Ovary (tissue), 9 donors: ENCODE data around the gene ELAVL2. TPM values are rescaled to one million over a fixed set of nuclear protein-coding genes. Genes with fewer than 3 reads are reported as not detected.

Source experiments
- DNase-seq, 5 donors: peaks; one replicate each; pipeline ENCODE4 v3.0.0-alpha.2; 2019 to 2020
- H3K27ac ChIP-seq, 2 donors: fragments of 200-600 bp; one replicate each; pipeline versions ENCODE4 v1.5.1 to v1.8.0; 2019 to 2022
- H3K27me3 ChIP-seq: fragments of 200-600 bp; one replicate; pipeline ENCODE4 v1.8.0; 2022
- H3K36me3 ChIP-seq: fragments of 200-600 bp; sonication (generic); one replicate; pipeline ENCODE4 v1.5.1; 2019
- H3K4me1 ChIP-seq: one replicate; pipeline ENCODE4 v1.8.1; 2013; ENCODE audit warnings: mild to moderate bottlenecking, moderate library complexity; ENCODE audit not compliant: insufficient read depth
- H3K4me3 ChIP-seq: fragments of 200-600 bp; sonication (generic); one replicate; pipeline ENCODE4 v1.5.1; 2017
- H3K9me3 ChIP-seq, 2 donors: fragments of 200-600 bp in 1 of 2; sonication (generic) in 1 of 2; one replicate each; pipeline versions ENCODE4 v1.5.1 to v1.8.1; 2013 to 2019; ENCODE audit warnings: mild to moderate bottlenecking in 1 of 2, moderate library complexity in 1 of 2
- CTCF ChIP-seq, 3 donors: fragments of 450-650 bp in 2 of 3; fragments of 200-600 bp in 1 of 3; IDR thresholded peaks; one replicate each; pipeline versions ENCODE4 v1.5.1 to v1.8.0; 2016 to 2022; ENCODE audit warnings: antibody characterized with exemption in 3 of 3, mild to moderate bottlenecking in 1 of 3
- EP300 ChIP-seq: sonication (generic); formaldehyde crosslinking; IDR thresholded peaks from one replicate; pipeline ENCODE4 v1.6.1; 2017; ENCODE audit warnings: antibody characterized with exemption
- POLR2A ChIP-seq: fragments of 450-650 bp; IDR thresholded peaks from one replicate; pipeline ENCODE4 v1.6.1; 2017; ENCODE audit warnings: antibody characterized with exemption, mild to moderate bottlenecking, moderate library complexity
- WGBS, 3 donors: extraction: QIAGEN DNeasy Blood & Tissue Kit in 1 of 3; methylation state at CpG; one replicate each; pipeline versions ENCODE4 v1.1.5 to v1.1.7; 2013 to 2017; 5-methylcytosine and 5-hydroxymethylcytosine counted together
- intact Hi-C, 4 donors: fragments of 100-400 bp; cut with DNase I; formaldehyde crosslinking; loops; one replicate each; pipeline versions ENCODE4 v1.11.0 to v1.15.1; 2022 to 2023
- polyA plus RNA-seq, 2 donors: library from polyadenylated mRNA; stranded (reverse); fragments of 200-250 nt in 1 of 2; fragments of 350-450 nt in 1 of 2; fragmentation: Illumina TruSeq in 1 of 2; extraction: RNeasy Lipid Tissue Mini Kit (QIAGEN cat#74804) in 1 of 2; gene quantifications; one replicate each; pipeline ENCODE4 v1.2.3, GENCODE V29; 2013 to 2014
- total RNA-seq, 7 donors: library from RNA; depleted of rRNA in 2 of 7; stranded (reverse); fragments of >200 nt in 2 of 7; fragmentation: NEBNext Ultra II Directional in 3 of 7; extraction: Animal tissue kit (Norgen Biotek cat#: 25700) in 3 of 7; gene quantifications; one replicate each; pipeline versions ENCODE4 v1.1.0 to v1.2.4, GENCODE V29; 2016 to 2023
- donor health status: DM: no; HTN: no; CAD: no; lungs with moderate emphysema.
- donor health status: DM: no; HTN: no; CAD: no.
- donor health status: Bipolar disorder and iron deficiency.
- donor health status: DM: yes; HTN: yes; CAD: no.
- donor health status: DM: no; HTN: no; CAD: no.
- donor health status: DM: yes; HTN: yes; CAD: no.

ELAVL2 gene
- total and polyA plus RNA-seq, 9 donors: 0.36 to 1.7 (median 0.97) TPM

GRCh38 chr9:23686896-23687295 is 139.1 kb downstream of the ELAVL2 start:
- Histone ChIP-seq H3K9me3 (no peaks in the 10 kb centered on the region), H3K4me1 (no peaks in the 10 kb centered on the region), H3K27me3 (no peaks in the 10 kb centered on the region), H3K27ac (no peak overlapping the region), H3K36me3 (no peaks in the 10 kb centered on the region), H3K4me3 (no peak overlapping the region)
- no peak for DNase-seq
- intact Hi-C loops: no loop called here
- 75 to 95% (median 94%) methylated on average over 1 of the region's 1 CpG for WGBS, 3 donors
- no peak for TF ChIP-seq CTCF (IDR thresholded peaks at IDR 0.05)
- no peak for TF ChIP-seq POLR2A
- TF ChIP-seq EP300: no peak

GRCh38 chr9:23686257-23686656 is 139.8 kb downstream of the ELAVL2 start:
- Histone ChIP-seq H3K4me1 (no peaks in the 10 kb centered on the region), H3K27me3 (no peaks in the 10 kb centered on the region), H3K36me3 (no peaks in the 10 kb centered on the region), H3K27ac (no peak overlapping the region), H3K9me3 (no peaks in the 10 kb centered on the region), H3K4me3 (no peak overlapping the region)
- intact Hi-C loops: no loop called here
- DNase-seq: no peak
- 75 to 82% (median 81%) methylated on average over 4 of the region's 4 CpGs for WGBS, 3 donors
- TF ChIP-seq CTCF (IDR thresholded peaks at IDR 0.05) (no peak), POLR2A (no peak), EP300 (no peak)

GRCh38 chr9:23683611-23684061 is 142.4 kb downstream of the ELAVL2 start:
- Histone ChIP-seq H3K27me3 (no peaks in the 10 kb centered on the region), H3K9me3 (no peaks in the 10 kb centered on the region), H3K4me3 (no peak overlapping the region), H3K4me1 (no peaks in the 10 kb centered on the region), H3K27ac (no peak overlapping the region), H3K36me3 (no peaks in the 10 kb centered on the region)
- WGBS, 3 donors: 58 to 67% (median 64%) methylated on average over 7 of the region's 7 CpGs
- intact Hi-C loops: no loop called here
- no peak for DNase-seq
- TF ChIP-seq POLR2A (no peak), EP300 (no peak), CTCF (IDR thresholded peaks at IDR 0.05) (no peak)

- H3K27me3 ChIP-seq: no peaks in the 10 kb centered on the region
- WGBS, 3 donors: 34 to 44% (median 34%) methylated on average over 3 of the region's 3 CpGs
- no peak overlapping the region for H3K27ac ChIP-seq
- H3K4me1 ChIP-seq: no peaks in the 10 kb centered on the region
- DNase-seq: no peak
- H3K36me3 ChIP-seq: no peaks in the 10 kb centered on the region
- no peak for TF ChIP-seq EP300
- TF ChIP-seq POLR2A: no peak
- TF ChIP-seq CTCF (IDR thresholded peaks at IDR 0.05): no peak
- intact Hi-C loops: no loop called here
- no peak overlapping the region for H3K4me3 ChIP-seq
- no peaks in the 10 kb centered on the region for H3K9me3 ChIP-seq
Measured at GRCh38 chr9:23682891-23683431, 143.1 kb downstream of the ELAVL2 start.
